HFF-Myc (cell line): Measurements from ENCODE around the gene AFAP1L2.

ENCODE experiments used
- DNase-seq: peaks from one replicate; pipeline ENCODE4 v3.0.0-alpha.2; 2011; ENCODE audit warnings: low read depth; ENCODE audit errors: extremely low read depth
- H3K4me3 ChIP-seq: replicated peaks from 2 replicates; pipeline ENCODE4 v1.5.1; 2011; ENCODE audit warnings: low read depth, mild to moderate bottlenecking, control low read depth, low read length
- CTCF ChIP-seq: IDR thresholded peaks from 2 replicates; pipeline ENCODE4 v1.5.1; 2012; ENCODE audit warnings: mild to moderate bottlenecking, low read depth, low read length, control low read depth; ENCODE audit errors: missing control alignments

Gene AFAP1L2

GRCh38 chr10:114323023-114323422, 81.3 kb downstream of the AFAP1L2 start:
- DNase-seq: no peak
- TF ChIP-seq CTCF: no peak
- H3K4me3 ChIP-seq: no peak overlapping the region

GRCh38 chr10:114322344-114322743, 82.0 kb downstream of the AFAP1L2 start:
- H3K4me3 ChIP-seq: no peak overlapping the region
- no peak for DNase-seq
- TF ChIP-seq CTCF: no peak

GRCh38 chr10:114320249-114321116, 83.8 kb downstream of the AFAP1L2 start:
- no peak for TF ChIP-seq CTCF
- DNase-seq: no peak
- no peak overlapping the region for H3K4me3 ChIP-seq

GRCh38 chr10:114319406-114320248, 84.7 kb downstream of the AFAP1L2 start:
- no peak overlapping the region for H3K4me3 ChIP-seq
- no peak for DNase-seq
- TF ChIP-seq CTCF: no peak

GRCh38 chr10:114316744-114317143, 87.6 kb downstream of the AFAP1L2 start:
- no peak overlapping the region for H3K4me3 ChIP-seq
- no peak for DNase-seq
- TF ChIP-seq CTCF: no peak

- no peak for DNase-seq
- TF ChIP-seq CTCF: no peak
- no peak overlapping the region for H3K4me3 ChIP-seq
Measured at GRCh38 chr10:114315566-114316420, 88.5 kb downstream of the AFAP1L2 start.
